KMS-11 (cell line): ENCODE data around the gene TMEM47.

Experiments
- H2AFZ ChIP-seq: fragments of 200-600 bp; sonication (generic); 2 replicates; pipeline ENCODE4 v1.6.1; 2016; ENCODE audit warnings: antibody characterized with exemption, mixed run types, low read depth
- H3K27ac ChIP-seq: fragments of 200-600 bp; sonication (generic); 2 replicates; pipeline ENCODE4 v1.6.1; 2016; ENCODE audit warnings: mild to moderate bottlenecking, mixed run types
- H3K27me3 ChIP-seq: fragments of 200-600 bp; sonication (generic); 2 replicates; pipeline ENCODE4 v1.6.1; 2017; ENCODE audit warnings: mild to moderate bottlenecking, low read depth, mixed run types, moderate library complexity; ENCODE audit not compliant: insufficient read depth
- H3K36me3 ChIP-seq: fragments of 200-600 bp; sonication (generic); 2 replicates; pipeline ENCODE4 v1.6.1; 2017; ENCODE audit warnings: mild to moderate bottlenecking, mixed run types; ENCODE audit not compliant: insufficient read depth
- H3K4me1 ChIP-seq: fragments of 200-600 bp; sonication (generic); 2 replicates; pipeline ENCODE4 v1.6.1; 2016; ENCODE audit warnings: mild to moderate bottlenecking, low read depth, mixed run types; ENCODE audit not compliant: poor library complexity, severe bottlenecking
- H3K4me2 ChIP-seq: fragments of 200-600 bp; sonication (generic); 2 replicates; pipeline ENCODE4 v1.7.0; 2016; ENCODE audit warnings: mild to moderate bottlenecking, mixed run types
- H3K4me3 ChIP-seq: fragments of 200-600 bp; sonication (generic); IDR thresholded peaks from 2 replicates; pipeline ENCODE4 v1.6.1; 2017; ENCODE audit warnings: low read depth, low read length, mixed read lengths; ENCODE audit not compliant: insufficient read depth
- H3K79me2 ChIP-seq: fragments of 200-600 bp; sonication (generic); 2 replicates; pipeline ENCODE4 v1.6.1; 2016; ENCODE audit warnings: low read depth, mixed run types; ENCODE audit not compliant: insufficient read depth
- H3K9ac ChIP-seq: fragments of 200-600 bp; sonication (generic); 2 replicates; pipeline ENCODE4 v1.6.1; 2016; ENCODE audit warnings: mild to moderate bottlenecking, mixed run types
- H4K20me1 ChIP-seq: fragments of 200-600 bp; sonication (generic); 2 replicates; pipeline ENCODE4 v1.6.1; 2016; ENCODE audit warnings: mild to moderate bottlenecking, mixed run types; ENCODE audit not compliant: insufficient read depth
- TF ChIP-seq, protein P1 (sequence below): fragments of 200-600 bp; sonication (generic); conservative IDR thresholded peaks from 2 replicates; pipeline ENCODE4 v1.6.1; 2017; ENCODE audit warnings: low read depth, mild to moderate bottlenecking, antibody characterized with exemption, low read length, moderate library complexity, mixed read lengths

Gene TMEM47

DNA sequence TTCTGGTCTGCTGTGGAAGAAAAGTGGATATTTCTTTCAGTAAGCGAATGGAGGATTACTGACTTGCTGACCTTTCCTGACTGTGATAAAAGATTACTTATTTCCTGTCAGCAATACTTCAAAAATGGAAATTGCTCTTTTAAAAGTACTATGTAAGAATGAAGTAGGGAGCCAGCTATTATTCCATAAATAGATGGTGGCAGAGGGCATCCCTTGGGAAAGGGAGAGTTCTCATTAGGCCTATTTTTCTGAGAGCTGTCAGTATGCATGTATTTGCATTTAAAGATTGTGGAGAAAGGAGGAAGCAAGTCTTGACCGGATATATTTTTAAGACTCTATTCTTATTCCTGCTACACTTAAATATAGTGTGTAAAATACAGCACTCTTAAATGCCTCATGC is 37.2 kb downstream of the TMEM47 start:
- Histone ChIP-seq H3K27ac (no peak overlapping the region), H3K4me3 (no peak overlapping the region), H3K9ac (no peak overlapping the region), H3K4me1 (no peaks in the 10 kb centered on the region), H4K20me1 (no peaks in the 10 kb centered on the region), H3K79me2 (no peaks in the 10 kb centered on the region), H2AFZ (no peak overlapping the region), H3K4me2 (no peak overlapping the region), H3K36me3 (no peaks in the 10 kb centered on the region), H3K27me3 (no peaks in the 10 kb centered on the region)
- TF ChIP-seq, protein P1, sequence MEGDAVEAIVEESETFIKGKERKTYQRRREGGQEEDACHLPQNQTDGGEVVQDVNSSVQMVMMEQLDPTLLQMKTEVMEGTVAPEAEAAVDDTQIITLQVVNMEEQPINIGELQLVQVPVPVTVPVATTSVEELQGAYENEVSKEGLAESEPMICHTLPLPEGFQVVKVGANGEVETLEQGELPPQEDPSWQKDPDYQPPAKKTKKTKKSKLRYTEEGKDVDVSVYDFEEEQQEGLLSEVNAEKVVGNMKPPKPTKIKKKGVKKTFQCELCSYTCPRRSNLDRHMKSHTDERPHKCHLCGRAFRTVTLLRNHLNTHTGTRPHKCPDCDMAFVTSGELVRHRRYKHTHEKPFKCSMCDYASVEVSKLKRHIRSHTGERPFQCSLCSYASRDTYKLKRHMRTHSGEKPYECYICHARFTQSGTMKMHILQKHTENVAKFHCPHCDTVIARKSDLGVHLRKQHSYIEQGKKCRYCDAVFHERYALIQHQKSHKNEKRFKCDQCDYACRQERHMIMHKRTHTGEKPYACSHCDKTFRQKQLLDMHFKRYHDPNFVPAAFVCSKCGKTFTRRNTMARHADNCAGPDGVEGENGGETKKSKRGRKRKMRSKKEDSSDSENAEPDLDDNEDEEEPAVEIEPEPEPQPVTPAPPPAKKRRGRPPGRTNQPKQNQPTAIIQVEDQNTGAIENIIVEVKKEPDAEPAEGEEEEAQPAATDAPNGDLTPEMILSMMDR, result no peak

- Histone ChIP-seq H3K4me3 (no peak overlapping the region), H3K27me3 (no peaks in the 10 kb centered on the region), H3K9ac (no peak overlapping the region), H4K20me1 (no peaks in the 10 kb centered on the region), H3K4me2 (no peak overlapping the region), H3K27ac (no peak overlapping the region), H2AFZ (no peak overlapping the region), H3K36me3 (no peaks in the 10 kb centered on the region), H3K79me2 (no peaks in the 10 kb centered on the region), H3K4me1 (no peaks in the 10 kb centered on the region)
- TF ChIP-seq, protein P1, result no peak
Observed at GRCh38 chrX:34612036-34612435, 45.0 kb downstream of the TMEM47 start.

GRCh38 chrX:34598362-34598761 is 58.7 kb downstream of the TMEM47 start:
- no peak overlapping the region for H3K9ac ChIP-seq
- H3K27ac ChIP-seq, result no peak overlapping the region
- no peak overlapping the region for H2AFZ ChIP-seq
- no peak overlapping the region for H3K4me2 ChIP-seq
- no peaks in the 10 kb centered on the region for H3K27me3 ChIP-seq
- H3K4me1 ChIP-seq, result no peaks in the 10 kb centered on the region
- no peaks in the 10 kb centered on the region for H4K20me1 ChIP-seq
- no peaks in the 10 kb centered on the region for H3K36me3 ChIP-seq
- no peaks in the 10 kb centered on the region for H3K79me2 ChIP-seq
- H3K4me3 ChIP-seq, result no peak overlapping the region
- TF ChIP-seq, protein P1, result no peak

DNA sequence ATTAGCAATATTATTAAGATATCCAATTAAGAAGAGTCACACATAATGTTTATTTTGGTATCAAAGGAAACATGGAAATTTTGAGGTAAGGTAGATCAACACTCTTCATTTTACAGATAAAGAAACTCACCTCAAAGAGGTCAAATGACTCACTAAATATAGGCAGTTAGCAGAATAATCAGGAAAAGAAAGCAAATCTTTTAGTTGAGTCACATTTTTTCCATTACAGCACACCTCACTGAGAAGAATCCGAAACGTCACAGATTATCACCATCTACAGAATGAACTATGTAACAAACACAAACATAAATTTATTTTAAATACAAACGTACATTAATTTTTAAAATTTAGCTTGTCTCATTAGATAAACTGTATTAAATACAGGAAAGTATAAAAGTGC is 70.1 kb downstream of the TMEM47 start:
- no peaks in the 10 kb centered on the region for H4K20me1 ChIP-seq
- H3K4me2 ChIP-seq, result no peak overlapping the region
- no peaks in the 10 kb centered on the region for H3K27me3 ChIP-seq
- H3K9ac ChIP-seq, result no peak overlapping the region
- H3K4me3 ChIP-seq, result no peak overlapping the region
- no peaks in the 10 kb centered on the region for H3K4me1 ChIP-seq
- H2AFZ ChIP-seq, result no peak overlapping the region
- H3K36me3 ChIP-seq, result no peaks in the 10 kb centered on the region
- no peak overlapping the region for H3K27ac ChIP-seq
- TF ChIP-seq, protein P1, result no peak
- no peaks in the 10 kb centered on the region for H3K79me2 ChIP-seq

GRCh38 chrX:34586346-34586911 is 70.7 kb downstream of the TMEM47 start:
- Histone ChIP-seq H3K79me2 (no peaks in the 10 kb centered on the region), H3K4me3 (no peak overlapping the region), H3K36me3 (no peaks in the 10 kb centered on the region), H3K9ac (no peak overlapping the region), H2AFZ (no peak overlapping the region), H3K27ac (no peak overlapping the region), H4K20me1 (no peaks in the 10 kb centered on the region), H3K4me1 (no peaks in the 10 kb centered on the region), H3K27me3 (no peaks in the 10 kb centered on the region), H3K4me2 (no peak overlapping the region)
- TF ChIP-seq, protein P1, result no peak
